Measurements from ENCODE around the gene SHE. TPM values are rescaled to one million over a fixed set of nuclear protein-coding genes. Genes with fewer than 3 reads are reported as not detected.
A peak's percentile ranks its signal among the peaks of the same experiment; 100 is the strongest.

The SHE gene
- total and polyA plus RNA-seq, 8 donors, result 1.0 to 7.3 (median 1.8) TPM

DNA sequence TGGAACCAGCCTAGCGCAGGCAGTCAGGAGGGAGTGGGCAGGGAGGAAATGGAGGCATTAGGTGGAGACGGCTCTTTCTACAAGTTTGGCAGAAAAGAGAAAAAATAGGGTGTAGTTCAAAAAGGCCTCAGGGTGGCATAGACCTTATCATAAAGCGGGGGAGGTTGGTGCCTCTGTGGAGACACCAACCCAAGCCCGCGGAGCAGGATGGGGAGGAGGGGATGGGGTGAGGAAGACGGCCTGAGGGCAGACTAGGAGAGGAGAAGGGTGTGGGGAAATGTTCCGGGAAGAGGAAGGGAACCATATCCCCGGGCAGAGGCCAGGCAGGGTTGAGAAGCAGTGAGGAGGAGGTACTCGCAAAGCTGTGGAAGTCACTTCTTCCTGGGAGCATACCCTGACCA is 17.4 kb upstream of the SHE start:
- FAIRE-seq (no peak), ATAC-seq (peak in 1 of 4 donors; percentile 42), DNase-seq (no peak)
- intact Hi-C loops (cut with DNase I), result no loop called here
- no peaks in the 10 kb centered on the region for H3K9me3 ChIP-seq
- 74 to 79% methylated on average over 9 of the region's 9 CpGs for WGBS, 2 donors
- no peaks in the 10 kb centered on the region for H3K4me1 ChIP-seq
- H3K27me3 ChIP-seq, result no peaks in the 10 kb centered on the region
- H3K27ac ChIP-seq, result no peak overlapping the region
- no peak overlapping the region for H3K4me3 ChIP-seq
- no peak for TF ChIP-seq CTCF (IDR thresholded peaks at IDR 0.05)
- H3K36me3 ChIP-seq, result no peaks in the 10 kb centered on the region

DNA sequence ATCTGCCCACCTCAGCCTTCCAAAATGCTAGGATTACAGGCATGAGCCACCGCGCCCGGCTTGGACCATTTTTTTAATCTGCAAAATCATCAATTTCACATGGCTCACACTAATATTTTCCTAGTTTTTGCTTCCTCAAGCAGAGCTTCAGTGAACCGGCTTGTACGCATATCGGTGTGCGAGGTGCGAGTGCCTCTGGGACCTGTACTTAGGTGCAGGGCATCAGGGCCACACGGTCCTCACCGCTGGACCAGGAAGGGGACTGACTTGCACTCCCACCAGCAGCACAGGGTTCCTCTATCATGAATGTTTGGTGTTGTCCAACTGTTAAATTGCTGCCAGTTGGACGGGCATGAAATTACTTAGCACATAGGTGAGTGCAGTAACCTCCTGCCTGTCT is 15.4 kb upstream of the SHE start:
- ATAC-seq, result no peak

GRCh38 chr1:154514066-154514553 is 11.9 kb upstream of the SHE start:
- FAIRE-seq, result no peak
- WGBS, 2 donors, result 70 to 80% methylated on average over 7 of the region's 7 CpGs
- no peak for ATAC-seq
- TF ChIP-seq CTCF (IDR thresholded peaks at IDR 0.05), result no peak
- DNase-seq, result no peak
- no peaks in the 10 kb centered on the region for H3K9me3 ChIP-seq
- no peaks in the 10 kb centered on the region for H3K27me3 ChIP-seq
- intact Hi-C loops (cut with DNase I), result no loop called here
- H3K4me3 ChIP-seq, result no peak overlapping the region
- H3K27ac ChIP-seq, result no peak overlapping the region
- no peaks in the 10 kb centered on the region for H3K36me3 ChIP-seq
- no peaks in the 10 kb centered on the region for H3K4me1 ChIP-seq

More for the DNA sequence above, 15.4 kb upstream of the SHE start:
- Histone ChIP-seq H3K9me3 (no peaks in the 10 kb centered on the region), H3K27me3 (no peaks in the 10 kb centered on the region), H3K27ac (no peak overlapping the region), H3K36me3 (no peaks in the 10 kb centered on the region), H3K4me3 (no peak overlapping the region), H3K4me1 (no peaks in the 10 kb centered on the region)
- TF ChIP-seq CTCF (IDR thresholded peaks at IDR 0.05), result no peak
- DNase-seq, result no peak
- no peak for FAIRE-seq
- WGBS, 2 donors, result 84 to 88% methylated on average over 11 of the region's 11 CpGs
- intact Hi-C loops (cut with DNase I), result no loop called here

- H3K4me1 ChIP-seq, result no peaks in the 10 kb centered on the region
- no peaks in the 10 kb centered on the region for H3K27me3 ChIP-seq
- FAIRE-seq, result no peak
- no peak for ATAC-seq
- no peak for TF ChIP-seq CTCF (IDR thresholded peaks at IDR 0.05)
- H3K4me3 ChIP-seq, result no peak overlapping the region
- intact Hi-C loops (cut with DNase I), result no loop called here
- DNase-seq, result no peak
- no peaks in the 10 kb centered on the region for H3K36me3 ChIP-seq
- H3K9me3 ChIP-seq, result no peaks in the 10 kb centered on the region
- no peak overlapping the region for H3K27ac ChIP-seq
- 80 to 89% methylated on average over 3 of the region's 3 CpGs for WGBS, 2 donors
These were observed 10.5 kb upstream of the SHE start for GRCh38 chr1:154512760-154513159.

DNA sequence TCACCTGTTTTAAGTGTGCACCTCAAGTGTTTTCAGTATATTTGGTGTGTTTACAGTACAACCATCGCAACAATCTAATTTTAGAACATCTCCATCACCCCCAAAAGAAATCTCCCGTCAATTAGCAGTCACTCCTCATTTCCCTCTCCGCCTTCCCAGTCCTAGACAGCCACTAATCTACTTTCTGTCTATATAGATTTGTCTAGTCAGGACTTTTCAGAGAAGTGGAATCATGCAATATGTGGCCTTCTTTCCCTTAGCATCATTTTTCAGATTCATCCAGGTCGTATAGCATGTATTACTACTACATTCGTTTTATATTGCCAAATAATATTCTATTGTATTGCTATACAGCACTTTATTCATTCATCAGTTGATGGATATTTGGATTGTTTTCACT is 1.7 kb upstream of the SHE start:
- Histone ChIP-seq H3K27ac (no peak overlapping the region), H3K4me1 (no peaks in the 10 kb centered on the region), H3K27me3 (peaks cover 0 to 16% (median 6%) of the 10 kb centered on the region in 4 donors), H3K9me3 (no peaks in the 10 kb centered on the region), H3K36me3 (no peaks in the 10 kb centered on the region), H3K4me3 (no peak overlapping the region)
- no peak for DNase-seq
- no peak for ATAC-seq
- intact Hi-C loops (cut with DNase I), result no loop called here
- no peak for TF ChIP-seq CTCF (IDR thresholded peaks at IDR 0.05)
- no peak for FAIRE-seq
- 73 to 76% methylated on average over 5 of the region's 5 CpGs for whole genome bisulfite sequencing, 2 donors
